IMR-90 (cell line): ENCODE data around the gene LYSMD2. TPM values are rescaled to one million over a fixed set of nuclear protein-coding genes. Genes with fewer than 3 reads are reported as not detected.

Experiments used
- polyA plus RNA-seq, 3 experiments: library from polyadenylated mRNA; depleted of rRNA; stranded (reverse); fragments of >200 nt; gene quantifications; 2 replicates each; pipeline ENCODE4 v1.2.3, GENCODE V29; 2012; ENCODE audit warnings: low replicate concordance in 1 of 3
- total RNA-seq: library from RNA; depleted of rRNA; stranded (reverse); fragments of >200 nt; gene quantifications from 2 replicates; pipeline ENCODE4 v1.2.3, GENCODE V29; 2012
- TF ChIP-seq, protein P1 (sequence below): fragments of 150-350 bp; IDR thresholded peaks from 2 replicates; pipeline ENCODE4 v1.6.1; 2016; ENCODE audit warnings: low read depth, mild to moderate bottlenecking, low read length, moderate library complexity, borderline replicate concordance

Gene LYSMD2
- total and polyA plus RNA-seq, 2 of the 4 experiments (the other 2 are of a cell fraction), result 5.9 to 6.0 TPM

DNA sequence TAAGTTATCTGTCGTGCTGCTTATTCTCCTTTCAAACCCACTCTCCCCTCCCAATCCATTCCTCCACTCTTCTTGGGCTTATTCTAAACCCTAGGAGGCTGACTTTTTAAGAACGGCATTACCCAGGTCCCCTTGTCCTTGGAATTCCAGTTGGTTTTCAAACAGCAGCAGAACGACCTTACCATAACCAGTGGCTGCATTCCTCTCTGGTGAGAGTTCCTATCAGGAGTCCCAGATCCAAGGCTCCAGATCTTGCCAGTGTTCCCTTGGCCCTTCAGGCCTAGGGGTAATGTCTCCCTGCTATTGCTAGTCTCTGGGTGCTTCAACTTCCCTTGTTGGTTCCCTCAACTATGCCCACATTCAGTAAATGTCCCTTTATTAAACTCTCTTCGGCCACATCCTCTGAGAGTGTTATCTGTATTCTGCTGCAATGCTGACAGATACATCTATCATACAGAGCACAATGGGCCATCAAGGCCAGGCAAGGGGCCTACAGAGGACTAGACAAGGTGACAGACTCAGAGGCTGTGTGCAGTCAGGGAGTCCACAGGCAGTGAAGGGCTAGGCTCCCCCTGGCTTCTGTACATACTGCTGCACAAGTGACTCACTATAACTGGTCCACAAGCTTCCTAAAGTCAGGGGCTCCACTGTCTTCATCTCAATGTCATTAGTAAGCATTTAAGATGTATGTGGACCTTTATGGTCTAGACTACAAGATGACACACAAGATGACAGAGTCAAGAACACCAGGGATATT lies 10.1 kb downstream of the LYSMD2 start (continued):
- TF ChIP-seq, protein P1, sequence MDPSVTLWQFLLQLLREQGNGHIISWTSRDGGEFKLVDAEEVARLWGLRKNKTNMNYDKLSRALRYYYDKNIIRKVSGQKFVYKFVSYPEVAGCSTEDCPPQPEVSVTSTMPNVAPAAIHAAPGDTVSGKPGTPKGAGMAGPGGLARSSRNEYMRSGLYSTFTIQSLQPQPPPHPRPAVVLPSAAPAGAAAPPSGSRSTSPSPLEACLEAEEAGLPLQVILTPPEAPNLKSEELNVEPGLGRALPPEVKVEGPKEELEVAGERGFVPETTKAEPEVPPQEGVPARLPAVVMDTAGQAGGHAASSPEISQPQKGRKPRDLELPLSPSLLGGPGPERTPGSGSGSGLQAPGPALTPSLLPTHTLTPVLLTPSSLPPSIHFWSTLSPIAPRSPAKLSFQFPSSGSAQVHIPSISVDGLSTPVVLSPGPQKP, result no peak
